ENCODE results near the gene SLC24A2.

DNA sequence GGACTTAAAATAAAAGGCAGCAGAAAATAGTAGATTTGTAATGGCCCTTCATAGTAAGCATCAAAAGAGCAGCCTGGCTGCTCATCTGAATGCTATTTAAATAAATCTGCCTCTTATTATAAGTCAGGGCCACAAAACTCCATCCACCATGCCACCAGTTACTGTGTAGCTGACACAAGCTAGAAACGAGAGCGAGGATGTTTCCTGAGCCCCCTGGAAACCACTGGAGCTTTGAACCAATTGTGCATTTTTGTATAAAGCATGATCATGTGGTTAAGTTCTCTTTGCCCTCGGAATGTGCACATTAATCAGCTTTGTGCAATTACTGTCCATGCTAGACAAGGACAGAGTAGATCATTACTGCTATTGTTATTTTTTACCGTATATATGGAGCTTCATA lies 17.4 kb downstream of the SLC24A2 start:
- TF ChIP-seq EP300 (IDR thresholded peaks at IDR 0.05; ENCODE audit: borderline replicate concordance in 1 of 2, low read depth in 1 of 2, low read length in 1 of 2) (no peak), GABPA (IDR thresholded peaks at IDR 0.05; ENCODE audit: low read depth) (no peak), RFX5 (IDR thresholded peaks at IDR 0.05; ENCODE audit: low read length) (no peak), EZH2phosphoT487 (IDR thresholded peaks at IDR 0.05; ENCODE audit: borderline replicate concordance, low read depth) (no peak), YY1 (IDR thresholded peaks at IDR 0.05; ENCODE audit: low read depth) (no peak), RAD21 (IDR thresholded peaks at IDR 0.05; ENCODE audit: low read length) (no peak), MXI1 (IDR thresholded peaks at IDR 0.05; ENCODE audit: low read depth, low read length) (no peak), POLR2AphosphoS5 (IDR thresholded peaks at IDR 0.05; ENCODE audit: low read depth, low read length) (no peak)
- TF ChIP-seq, protein P1, sequence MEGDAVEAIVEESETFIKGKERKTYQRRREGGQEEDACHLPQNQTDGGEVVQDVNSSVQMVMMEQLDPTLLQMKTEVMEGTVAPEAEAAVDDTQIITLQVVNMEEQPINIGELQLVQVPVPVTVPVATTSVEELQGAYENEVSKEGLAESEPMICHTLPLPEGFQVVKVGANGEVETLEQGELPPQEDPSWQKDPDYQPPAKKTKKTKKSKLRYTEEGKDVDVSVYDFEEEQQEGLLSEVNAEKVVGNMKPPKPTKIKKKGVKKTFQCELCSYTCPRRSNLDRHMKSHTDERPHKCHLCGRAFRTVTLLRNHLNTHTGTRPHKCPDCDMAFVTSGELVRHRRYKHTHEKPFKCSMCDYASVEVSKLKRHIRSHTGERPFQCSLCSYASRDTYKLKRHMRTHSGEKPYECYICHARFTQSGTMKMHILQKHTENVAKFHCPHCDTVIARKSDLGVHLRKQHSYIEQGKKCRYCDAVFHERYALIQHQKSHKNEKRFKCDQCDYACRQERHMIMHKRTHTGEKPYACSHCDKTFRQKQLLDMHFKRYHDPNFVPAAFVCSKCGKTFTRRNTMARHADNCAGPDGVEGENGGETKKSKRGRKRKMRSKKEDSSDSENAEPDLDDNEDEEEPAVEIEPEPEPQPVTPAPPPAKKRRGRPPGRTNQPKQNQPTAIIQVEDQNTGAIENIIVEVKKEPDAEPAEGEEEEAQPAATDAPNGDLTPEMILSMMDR (IDR thresholded peaks at IDR 0.05) = no peak
- TF ChIP-seq, protein P2, sequence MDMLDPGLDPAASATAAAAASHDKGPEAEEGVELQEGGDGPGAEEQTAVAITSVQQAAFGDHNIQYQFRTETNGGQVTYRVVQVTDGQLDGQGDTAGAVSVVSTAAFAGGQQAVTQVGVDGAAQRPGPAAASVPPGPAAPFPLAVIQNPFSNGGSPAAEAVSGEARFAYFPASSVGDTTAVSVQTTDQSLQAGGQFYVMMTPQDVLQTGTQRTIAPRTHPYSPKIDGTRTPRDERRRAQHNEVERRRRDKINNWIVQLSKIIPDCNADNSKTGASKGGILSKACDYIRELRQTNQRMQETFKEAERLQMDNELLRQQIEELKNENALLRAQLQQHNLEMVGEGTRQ (IDR thresholded peaks at IDR 0.05; ENCODE audit: borderline replicate concordance, low read depth, low read length) = no peak
